ENCODE data around the gene CACNG6. TPM values are rescaled to one million over a fixed set of nuclear protein-coding genes. Genes with fewer than 3 reads are reported as not detected.
"Not testable (repeated sequence)": the region's sequence is repeated elsewhere in the genome, so short reads cannot be mapped to it uniquely, and the experiment has no call there.

CACNG6 gene
- total and polyA plus RNA-seq, 2 donors (not counting 1 experiment from before 2014, with no cell fraction given) = under 0.01 TPM; not detected in 1

GRCh38 chr19:53945998-53946397 is 45.4 kb upstream of the CACNG6 start:
- Histone ChIP-seq H3K27me3 (ENCODE audit: control insufficient read depth, insufficient read depth, low read length) (peaks cover 5% of the 10 kb centered on the region), H3K4me3 (replicated peaks in 1 of 4; ENCODE audit: control extremely low read depth in 1 of 4, insufficient read depth in 1 of 4, low read depth in 3 of 4, low read length in 4 of 4) (no peak overlapping the region), H3K79me2 (ENCODE audit: control insufficient read depth, insufficient read depth, low read length) (no peaks in the 10 kb centered on the region), H3K9ac (ENCODE audit: insufficient read depth, low read length) (no peak overlapping the region), H3K4me1 (ENCODE audit: control insufficient read depth, extremely low read depth, insufficient read depth, low read length) (no peaks in the 10 kb centered on the region), H2AFZ (ENCODE audit: low read length) (no peak overlapping the region), H3K36me3 (ENCODE audit: control insufficient read depth, insufficient read depth, low read length) (no peaks in the 10 kb centered on the region), H3K9me3 (ENCODE audit: control insufficient read depth, insufficient read depth, low read depth, low read length) (no peaks in the 10 kb centered on the region), H3K4me2 (ENCODE audit: extremely low read depth, insufficient read depth, low read length) (no peak overlapping the region), H4K20me1 (ENCODE audit: control insufficient read depth, extremely low read depth, insufficient read depth, low read length) (no peaks in the 10 kb centered on the region), H3K27ac (ENCODE audit: insufficient read depth, low read length) (no peak overlapping the region)
- TF ChIP-seq EZH2 (IDR thresholded peaks at IDR 0.05; ENCODE audit: low read length, missing control alignments) (no peak), CTCF (conservative IDR thresholded peaks at IDR 0.05 in 1 of 2, IDR thresholded peaks at IDR 0.05 in 1 of 2; ENCODE audit: low read depth in 1 of 2, low read length in 2 of 2) (no peak)
- DNase-seq (ENCODE audit: low read depth in 2 of 2) = no peak

GRCh38 chr19:53947624-53948023 is 43.8 kb upstream of the CACNG6 start:
- H3K9me3 ChIP-seq (ENCODE audit: control insufficient read depth, insufficient read depth, low read depth, low read length) = no peaks in the 10 kb centered on the region
- H3K4me3 ChIP-seq (replicated peaks in 1 of 4; ENCODE audit: control extremely low read depth in 1 of 4, insufficient read depth in 1 of 4, low read depth in 3 of 4, low read length in 4 of 4) = no peak overlapping the region
- no peak overlapping the region for H3K4me2 ChIP-seq (ENCODE audit: extremely low read depth, insufficient read depth, low read length)
- H3K9ac ChIP-seq (ENCODE audit: insufficient read depth, low read length) = no peak overlapping the region
- TF ChIP-seq EZH2 (IDR thresholded peaks at IDR 0.05; ENCODE audit: low read length, missing control alignments) = no peak
- TF ChIP-seq CTCF (conservative IDR thresholded peaks at IDR 0.05 in 1 of 2, IDR thresholded peaks at IDR 0.05 in 1 of 2; ENCODE audit: low read depth in 1 of 2, low read length in 2 of 2) = peak in 1 of 2 donors; percentile 2
- no peaks in the 10 kb centered on the region for H3K4me1 ChIP-seq (ENCODE audit: control insufficient read depth, extremely low read depth, insufficient read depth, low read length)
- no peaks in the 10 kb centered on the region for H3K27me3 ChIP-seq (ENCODE audit: control insufficient read depth, insufficient read depth, low read length)
- H3K27ac ChIP-seq (ENCODE audit: insufficient read depth, low read length) = no peak overlapping the region
- H3K36me3 ChIP-seq (ENCODE audit: control insufficient read depth, insufficient read depth, low read length) = no peaks in the 10 kb centered on the region
- DNase-seq (ENCODE audit: low read depth in 2 of 2) = no peak
- H3K79me2 ChIP-seq (ENCODE audit: control insufficient read depth, insufficient read depth, low read length) = no peaks in the 10 kb centered on the region
- H2AFZ ChIP-seq (ENCODE audit: low read length) = no peak overlapping the region
- no peaks in the 10 kb centered on the region for H4K20me1 ChIP-seq (ENCODE audit: control insufficient read depth, extremely low read depth, insufficient read depth, low read length)

- H3K4me1 ChIP-seq (ENCODE audit: control insufficient read depth, extremely low read depth, insufficient read depth, low read length); H3K27ac ChIP-seq (ENCODE audit: insufficient read depth, low read length); H3K4me3 ChIP-seq (replicated peaks in 1 of 4; ENCODE audit: control extremely low read depth in 1 of 4, insufficient read depth in 1 of 4, low read depth in 3 of 4, low read length in 4 of 4); H3K27me3 ChIP-seq (ENCODE audit: control insufficient read depth, insufficient read depth, low read length); H3K79me2 ChIP-seq (ENCODE audit: control insufficient read depth, insufficient read depth, low read length); H4K20me1 ChIP-seq (ENCODE audit: control insufficient read depth, extremely low read depth, insufficient read depth, low read length); H3K9me3 ChIP-seq (ENCODE audit: control insufficient read depth, insufficient read depth, low read depth, low read length); H3K36me3 ChIP-seq (ENCODE audit: control insufficient read depth, insufficient read depth, low read length); DNase-seq (ENCODE audit: low read depth in 2 of 2); H3K4me2 ChIP-seq (ENCODE audit: extremely low read depth, insufficient read depth, low read length); H3K9ac ChIP-seq (ENCODE audit: insufficient read depth, low read length); H2AFZ ChIP-seq (ENCODE audit: low read length): not testable (repeated sequence)
These were observed 42.8 kb upstream of the CACNG6 start for GRCh38 chr19:53948611-53949010.
